ENCODE results near the gene TTLL11. TPM values are rescaled to one million over a fixed set of nuclear protein-coding genes. Genes with fewer than 3 reads are reported as not detected.

Gene TTLL11
- total and polyA plus RNA-seq, 2 experiments from 2014 or later, result 0.57 to 1.4 TPM

GRCh38 chr9:122134822-122135528 is 41.9 kb upstream of the TTLL11 start (continued):
- no peak for TF ChIP-seq EZH2 (IDR thresholded peaks at IDR 0.05; ENCODE audit: low read depth, unreplicated experiment)
- TF ChIP-seq NANOG (IDR thresholded peaks at IDR 0.05; ENCODE audit: borderline replicate concordance), result no peak
- TF ChIP-seq CTCF (conservative IDR thresholded peaks at IDR 0.05; ENCODE audit: low read depth in 2 of 2), result 0 out of 4 replicates have a peak, but pooled peaks of 1 of the 2 experiments have one; percentile 25
- TF ChIP-seq REST (IDR thresholded peaks at IDR 0.05; ENCODE audit: unreplicated experiment), result no peak

- Histone ChIP-seq H3K36me3 (ENCODE audit: insufficient read depth) (no peaks in the 10 kb centered on the region), H4K20me1 (replicated peaks; ENCODE audit: insufficient read depth) (no peaks in the 10 kb centered on the region), H3K27me3 (ENCODE audit: insufficient read depth) (peaks cover 11% of the 10 kb centered on the region; the same call in 1 of the 2 replicates), H3K27ac (ENCODE audit: low read depth) (no peak overlapping the region), H3K4me1 (ENCODE audit: insufficient read depth) (peaks cover 44% of the 10 kb centered on the region), H3K9me2 (ENCODE audit: insufficient read depth) (0 out of 2 replicates have a peak, but pooled peaks cover 3% of the 10 kb centered on the region), H2AFZ (peak overlapping the region; percentile 59; the same call in 1 of the 2 replicates), H3F3A (replicated peaks; ENCODE audit: low read depth) (no peaks in the 10 kb centered on the region), H3K4me3 (no peak overlapping the region), H3K4me2 (peak overlapping the region; percentile 71), H3K79me2 (replicated peaks; ENCODE audit: insufficient read depth) (no peaks in the 10 kb centered on the region)
- DNase-seq (ENCODE audit: low spot score) (no peak), ATAC-seq (no peak)
- Mint-ChIP-seq H3K36me3 (ENCODE audit: low read depth) (no peaks in the 10 kb centered on the region), H3K4me1 (peaks cover 36% of the 10 kb centered on the region), H3K4me3 (no peak overlapping the region), H3K27me3 (ENCODE audit: insufficient read depth, low read depth, poor library complexity) (peaks cover 27% of the 10 kb centered on the region), H3K27ac (no peak overlapping the region), H3K9me3 (no peaks in the 10 kb centered on the region)
- TF ChIP-seq EZH2phosphoT487 (IDR thresholded peaks at IDR 0.05; ENCODE audit: unreplicated experiment) (no peak), JUNB (IDR thresholded peaks at IDR 0.05; ENCODE audit: unreplicated experiment) (no peak), EZH2 (IDR thresholded peaks at IDR 0.05; ENCODE audit: low read depth, unreplicated experiment) (no peak), ZNF462 (CRISPR knock-in tag; IDR thresholded peaks at IDR 0.05) (no peak), REST (IDR thresholded peaks at IDR 0.05; ENCODE audit: unreplicated experiment) (no peak)
Measured at GRCh38 chr9:122133984-122134535, 41.0 kb upstream of the TTLL11 start.
